Suprapubic skin (tissue), 4 donors: ENCODE results near the gene PHGDH.

Experiments
- CTCF ChIP-seq, 2 donors: fragments of 200-600 bp in 1 of 2; fragments of 450-650 bp in 1 of 2; sonication (generic) in 1 of 2; IDR thresholded peaks; one replicate each; pipeline ENCODE4 v1.5.1; 2016 to 2019; ENCODE audit warnings: antibody characterized with exemption in 2 of 2, mild to moderate bottlenecking in 1 of 2, moderate library complexity in 1 of 2
- POLR2A ChIP-seq, 2 donors: fragments of 450-650 bp; IDR thresholded peaks; one replicate each; pipeline ENCODE4 v1.6.1; 2017; ENCODE audit warnings: antibody characterized with exemption in 2 of 2, mild to moderate bottlenecking in 2 of 2, moderate library complexity in 2 of 2
- POLR2AphosphoS5 ChIP-seq, 3 donors: sonication (generic); formaldehyde crosslinking; IDR thresholded peaks; one replicate each; pipeline ENCODE4 v1.6.1; 2017; ENCODE audit warnings: antibody characterized with exemption in 3 of 3

GRCh38 chr1:119772298-119772697 lies 60.6 kb downstream of the PHGDH start:
- TF ChIP-seq CTCF (IDR thresholded peaks at IDR 0.05) (no peak), POLR2A (IDR thresholded peaks at IDR 0.05) (no peak), POLR2AphosphoS5 (IDR thresholded peaks at IDR 0.05) (no peak)
